Neural cell (in vitro differentiated cells): ENCODE data around the gene FOXL3.
"Not testable (repeated sequence)": the region's sequence is repeated elsewhere in the genome, so short reads cannot be mapped to it uniquely, and the experiment has no call there.

Experiments
- CTCF ChIP-seq: fragments of 450-650 bp; IDR thresholded peaks from 2 replicates; pipeline ENCODE4 v1.5.1; 2014; ENCODE audit warnings: antibody characterized with exemption, mild to moderate bottlenecking, moderate library complexity; ENCODE audit not compliant: poor library complexity, severe bottlenecking
- EZH2 ChIP-seq: fragments of 200-600, 300-800 bp; shearing (Covaris generic), sonication (generic); IDR thresholded peaks from 2 replicates; pipeline ENCODE4 v1.6.1; 2014; ENCODE audit warnings: antibody characterized with exemption, low read length, borderline replicate concordance, mild to moderate bottlenecking; ENCODE audit not compliant: insufficient read depth, poor library complexity, severe bottlenecking
- MXI1 ChIP-seq: fragments of 450-650 bp; conservative IDR thresholded peaks from 2 replicates; pipeline ENCODE4 v1.6.1; 2014; ENCODE audit warnings: antibody characterized with exemption, mild to moderate bottlenecking; ENCODE audit not compliant: poor library complexity, severe bottlenecking
- TAF1 ChIP-seq: IDR thresholded peaks from 2 replicates; pipeline ENCODE4 v1.6.1; 2012; ENCODE audit warnings: low read depth
- TF ChIP-seq, protein P1 (sequence below): IDR thresholded peaks from 2 replicates; pipeline ENCODE4 v1.6.1; 2012; ENCODE audit warnings: borderline replicate concordance

- TF ChIP-seq CTCF, MXI1, EZH2, TAF1: not testable (repeated sequence)
- TF ChIP-seq, protein P1, sequence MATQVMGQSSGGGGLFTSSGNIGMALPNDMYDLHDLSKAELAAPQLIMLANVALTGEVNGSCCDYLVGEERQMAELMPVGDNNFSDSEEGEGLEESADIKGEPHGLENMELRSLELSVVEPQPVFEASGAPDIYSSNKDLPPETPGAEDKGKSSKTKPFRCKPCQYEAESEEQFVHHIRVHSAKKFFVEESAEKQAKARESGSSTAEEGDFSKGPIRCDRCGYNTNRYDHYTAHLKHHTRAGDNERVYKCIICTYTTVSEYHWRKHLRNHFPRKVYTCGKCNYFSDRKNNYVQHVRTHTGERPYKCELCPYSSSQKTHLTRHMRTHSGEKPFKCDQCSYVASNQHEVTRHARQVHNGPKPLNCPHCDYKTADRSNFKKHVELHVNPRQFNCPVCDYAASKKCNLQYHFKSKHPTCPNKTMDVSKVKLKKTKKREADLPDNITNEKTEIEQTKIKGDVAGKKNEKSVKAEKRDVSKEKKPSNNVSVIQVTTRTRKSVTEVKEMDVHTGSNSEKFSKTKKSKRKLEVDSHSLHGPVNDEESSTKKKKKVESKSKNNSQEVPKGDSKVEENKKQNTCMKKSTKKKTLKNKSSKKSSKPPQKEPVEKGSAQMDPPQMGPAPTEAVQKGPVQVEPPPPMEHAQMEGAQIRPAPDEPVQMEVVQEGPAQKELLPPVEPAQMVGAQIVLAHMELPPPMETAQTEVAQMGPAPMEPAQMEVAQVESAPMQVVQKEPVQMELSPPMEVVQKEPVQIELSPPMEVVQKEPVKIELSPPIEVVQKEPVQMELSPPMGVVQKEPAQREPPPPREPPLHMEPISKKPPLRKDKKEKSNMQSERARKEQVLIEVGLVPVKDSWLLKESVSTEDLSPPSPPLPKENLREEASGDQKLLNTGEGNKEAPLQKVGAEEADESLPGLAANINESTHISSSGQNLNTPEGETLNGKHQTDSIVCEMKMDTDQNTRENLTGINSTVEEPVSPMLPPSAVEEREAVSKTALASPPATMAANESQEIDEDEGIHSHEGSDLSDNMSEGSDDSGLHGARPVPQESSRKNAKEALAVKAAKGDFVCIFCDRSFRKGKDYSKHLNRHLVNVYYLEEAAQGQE, result not testable (repeated sequence)
These were observed 46.2 kb downstream of the FOXL3 start for GRCh38 chr7:336149-336533.
